HCEC 1CT (cell line): Measurements from ENCODE around the gene ADGRG1.

Experiments
- DNase-seq: peaks from one replicate; pipeline ENCODE4 v3.0.0-alpha.2; 2017

The ADGRG1 gene

GRCh38 chr16:57620335-57621231 lies 7.8 kb upstream of the ADGRG1 start:
- DNase-seq = no peak

- no peak for DNase-seq
These were observed 6.7 kb upstream of the ADGRG1 start for GRCh38 chr16:57621521-57622271.

GRCh38 chr16:57622361-57623250 lies 5.8 kb upstream of the ADGRG1 start:
- no peak for DNase-seq

GRCh38 chr16:57623251-57624043 lies 5.0 kb upstream of the ADGRG1 start:
- no peak for DNase-seq

- DNase-seq = no peak
These were observed 4.3 kb upstream of the ADGRG1 start for GRCh38 chr16:57624044-57624688.

- no peak for DNase-seq
These were observed 3.5 kb upstream of the ADGRG1 start for GRCh38 chr16:57624806-57625500.

- no peak for DNase-seq
These were observed 1.8 kb upstream of the ADGRG1 start for GRCh38 chr16:57626420-57627170.

- DNase-seq = peak; percentile 70
These were observed 1.1 kb upstream of the ADGRG1 start for GRCh38 chr16:57627184-57627871.

- DNase-seq = no peak
These were observed 408 bp downstream of the ADGRG1 start for GRCh38 chr16:57628783-57629293.

- DNase-seq = no peak
These were observed 1.3 kb downstream of the ADGRG1 start for GRCh38 chr16:57629516-57630406.

GRCh38 chr16:57630407-57630797 lies 2.0 kb downstream of the ADGRG1 start:
- no peak for DNase-seq

- no peak for DNase-seq
These were observed 2.8 kb downstream of the ADGRG1 start for GRCh38 chr16:57630931-57631845.

- DNase-seq = no peak
These were observed 4.1 kb downstream of the ADGRG1 start for GRCh38 chr16:57632568-57632967.

- DNase-seq = no peak
These were observed 5.1 kb downstream of the ADGRG1 start for GRCh38 chr16:57633383-57634064.

GRCh38 chr16:57634171-57634570 lies 5.7 kb downstream of the ADGRG1 start:
- DNase-seq = no peak

- DNase-seq = no peak
These were observed 7.1 kb downstream of the ADGRG1 start for GRCh38 chr16:57635266-57636097.
